ENCODE results near the gene PSD4. TPM values are rescaled to one million over a fixed set of nuclear protein-coding genes. Genes with fewer than 3 reads are reported as not detected.

Gene PSD4
- total RNA-seq, 1 experiment from 2014 or later: 1.0 TPM

DNA sequence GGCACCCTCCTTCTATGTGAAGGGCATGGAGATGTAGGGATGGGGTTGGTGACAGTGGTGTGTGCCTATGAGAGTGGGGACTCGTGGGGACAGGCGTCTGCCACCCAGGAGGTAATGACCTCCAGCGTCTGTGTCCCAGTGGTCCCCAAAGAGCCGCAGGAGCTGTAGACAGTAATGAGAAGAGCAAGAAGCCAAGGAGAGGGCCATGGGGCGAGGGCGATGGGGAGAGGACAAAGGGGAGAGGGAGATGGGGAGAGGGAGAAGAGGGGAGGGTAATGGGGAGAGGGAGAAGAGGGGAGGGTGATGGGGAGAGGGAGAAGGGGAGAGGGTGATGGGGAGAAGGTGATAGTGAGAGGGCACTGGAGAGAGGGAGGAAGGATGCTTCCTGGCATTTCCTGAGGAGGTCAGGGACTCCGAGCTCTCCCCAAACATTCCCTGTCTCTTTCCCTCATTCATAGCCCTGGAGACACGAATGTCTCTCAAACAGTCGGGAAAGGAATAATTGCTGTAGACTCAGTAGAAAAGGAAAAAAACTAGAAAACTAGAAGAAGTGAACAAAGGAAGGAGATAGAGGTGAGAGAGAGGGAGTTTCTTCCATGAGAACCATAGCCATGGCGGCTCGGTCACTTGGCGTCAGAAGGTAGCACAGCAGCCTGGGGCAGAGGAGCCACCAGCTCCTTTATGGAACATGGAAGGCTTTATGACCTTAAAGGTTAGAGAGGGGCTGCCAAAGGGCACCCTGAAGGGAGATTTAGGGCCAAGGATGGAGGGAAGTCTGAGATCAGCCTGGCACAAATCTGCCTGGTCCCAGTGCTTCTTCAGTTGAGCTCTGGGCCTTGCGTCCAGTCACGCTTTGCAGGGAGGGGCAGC, 39.5 kb downstream of the PSD4 start:
- H2BK5ac ChIP-seq (ENCODE audit: insufficient read length, low read length): no peak overlapping the region
- H2BK15ac ChIP-seq (ENCODE audit: low read depth, low read length): no peak overlapping the region; the same call in 1 of the 2 replicates
- H3K9ac ChIP-seq (ENCODE audit: extremely low read depth, insufficient read length, low read length): no peak overlapping the region
- no peak overlapping the region for H4K91ac ChIP-seq (ENCODE audit: insufficient read length, low read depth, low read length)
- no peak overlapping the region for H3K27ac ChIP-seq (ENCODE audit: insufficient read length, low read depth, low read length)
- H3K4me3 Mint-ChIP-seq: no peak overlapping the region
- H3K4ac ChIP-seq (ENCODE audit: low read depth, low read length): no peak overlapping the region
- H3K14ac ChIP-seq (ENCODE audit: insufficient read depth, low read length): no peak overlapping the region
- no peak overlapping the region for H4K5ac ChIP-seq (ENCODE audit: insufficient read length, low read depth, low read length)
- no peak overlapping the region for H2BK12ac ChIP-seq (ENCODE audit: insufficient read length, low read depth, low read length)
- peaks cover 26 to 50% of the 10 kb centered on the region in 2 experiments for H3K4me1 Mint-ChIP-seq
- no peak for TF ChIP-seq CTCF (conservative IDR thresholded peaks at IDR 0.05)
- DNase-seq: no peak
- H3K27me3 ChIP-seq (ENCODE audit: insufficient read depth, low read length): no peaks in the 10 kb centered on the region
- H3K79me1 ChIP-seq (ENCODE audit: insufficient read depth, low read depth, low read length, poor library complexity, severe bottlenecking): no peaks in the 10 kb centered on the region
- H4K8ac ChIP-seq (replicated peaks; ENCODE audit: insufficient read length, low read depth, low read length): no peak overlapping the region
- no peak overlapping the region for H3K56ac ChIP-seq (ENCODE audit: insufficient read length, low read depth, low read length)
- H3K36me3 Mint-ChIP-seq (ENCODE audit: insufficient read depth in 1 of 3, low read depth in 3 of 3): no peaks in the 10 kb centered on the region
- H2AFZ ChIP-seq (ENCODE audit: low read length): no peak overlapping the region
- no CpG with 5 or more reads among the region's 14 CpGs for WGBS (ENCODE audit: extremely low coverage, insufficient read length, low lambda C conversion rate)
- no peak overlapping the region for H3K18ac ChIP-seq (ENCODE audit: insufficient read length, low read depth, low read length)
- H3K4me2 ChIP-seq (ENCODE audit: insufficient read depth, insufficient read length, low read length): no peak overlapping the region
- no peak overlapping the region for H2BK20ac ChIP-seq (ENCODE audit: low read depth, low read length, poor library complexity, severe bottlenecking)
- no peaks in the 10 kb centered on the region for H3K9me3 Mint-ChIP-seq
- no peak overlapping the region for H2BK120ac ChIP-seq (ENCODE audit: low read depth, low read length, poor library complexity, severe bottlenecking)
- H2AK5ac ChIP-seq (ENCODE audit: insufficient read length, low read length): no peak overlapping the region
- H3K4me1 ChIP-seq (ENCODE audit: insufficient read depth, low read length): no peaks in the 10 kb centered on the region; the same call in 1 of the 2 replicates
- no peaks in the 10 kb centered on the region for H4K20me1 ChIP-seq (ENCODE audit: control insufficient read depth, insufficient read depth, insufficient read length)
- H3K23ac ChIP-seq (ENCODE audit: insufficient read length, low read depth, low read length): no peak overlapping the region
- no peaks in the 10 kb centered on the region for H3K9me3 ChIP-seq (ENCODE audit: control insufficient read depth, low read depth, low read length)
- H3T11ph ChIP-seq (ENCODE audit: low read length): no peak overlapping the region
- H3K27me3 Mint-ChIP-seq (ENCODE audit: low read depth): peaks cover 4% of the 10 kb centered on the region
- H3K27ac Mint-ChIP-seq: no peak overlapping the region
- no peaks in the 10 kb centered on the region for H3K23me2 ChIP-seq (ENCODE audit: insufficient read length, low read depth, low read length, poor library complexity, severe bottlenecking)
- no peaks in the 10 kb centered on the region for H3K79me2 ChIP-seq (ENCODE audit: insufficient read depth, low read length)
